Activated CD4-positive, alpha-beta T cell treated with anti-CD3 and anti-CD28 coated beads, Interleukin-2, amount 10 ng/mL, durations not matched to agents 24 days and 14 days (primary cell): Measurements from ENCODE around the gene PUS3. TPM values are rescaled to one million over a fixed set of nuclear protein-coding genes. Genes with fewer than 3 reads are reported as not detected.
A peak's percentile ranks its signal among the peaks of the same experiment; 100 is the strongest.

Source experiments
- DNase-seq: peaks from one replicate; pipeline ENCODE4 v3.0.0; 2022
- H3K27ac Mint-ChIP-seq: one replicate; pipeline ENCODE4 v1.8.0; 2022; ENCODE audit warnings: mild to moderate bottlenecking, mixed read lengths
- H3K27me3 Mint-ChIP-seq: one replicate; pipeline ENCODE4 v1.8.0; 2022; ENCODE audit warnings: mixed read lengths
- H3K36me3 Mint-ChIP-seq: one replicate; pipeline ENCODE4 v1.8.0; 2022; ENCODE audit warnings: low read depth, mild to moderate bottlenecking, mixed read lengths
- H3K4me1 Mint-ChIP-seq: one replicate; pipeline ENCODE4 v1.8.0; 2021; ENCODE audit warnings: mixed read lengths
- H3K4me3 Mint-ChIP-seq: one replicate; pipeline ENCODE4 v1.8.0; 2022; ENCODE audit warnings: mild to moderate bottlenecking, moderate library complexity, mixed read lengths
- H3K9me3 Mint-ChIP-seq: one replicate; pipeline ENCODE4 v1.8.0; 2021; ENCODE audit warnings: mixed read lengths
- intact Hi-C: fragments of 100-400 bp; cut with micrococcal nuclease; formaldehyde crosslinking; loops from one replicate; pipeline ENCODE4 v1.15.1; 2023
- total RNA-seq: library from RNA; stranded (reverse); gene quantifications from 2 replicates; pipeline ENCODE4 v1.2.3, GENCODE V29; 2022

The PUS3 gene
- total RNA-seq, 1 donor from 2014 or later = 18.0 TPM

DNA sequence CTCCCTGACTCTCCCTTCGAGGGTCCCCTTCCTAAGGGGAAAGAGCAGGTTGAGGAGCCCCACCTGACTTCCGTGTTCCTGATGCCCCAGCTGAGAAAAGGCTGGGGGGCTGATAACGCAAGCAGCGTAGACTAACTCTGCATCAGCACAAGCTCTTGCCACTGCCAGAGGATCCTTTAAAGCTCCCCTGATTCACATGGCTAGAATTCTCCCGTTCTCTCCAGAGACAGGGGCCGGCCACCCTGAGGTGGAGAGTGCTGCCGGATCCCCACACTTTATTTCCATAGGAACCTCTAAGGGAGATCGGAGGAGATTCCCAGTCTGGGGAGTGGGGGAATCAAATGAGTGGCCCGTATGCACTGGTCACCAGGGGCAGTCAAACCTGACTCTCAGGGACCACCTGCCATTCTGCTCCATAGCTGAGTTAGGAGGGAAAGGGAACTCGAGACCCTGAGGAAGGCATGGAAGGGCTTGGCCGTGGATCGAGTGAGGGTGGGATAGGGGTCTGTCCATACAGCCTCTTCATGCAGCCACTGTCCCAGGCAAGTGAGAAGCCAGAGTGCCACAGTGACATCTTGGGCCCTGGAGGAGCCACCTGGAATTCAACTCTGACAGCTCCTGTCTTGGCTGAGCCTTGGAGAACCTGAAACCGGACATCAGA, 41.5 kb upstream of the PUS3 start:
- H3K9me3 Mint-ChIP-seq = no peaks in the 10 kb centered on the region
- no peak overlapping the region for H3K4me3 Mint-ChIP-seq
- peaks cover 1% of the 10 kb centered on the region for H3K4me1 Mint-ChIP-seq
- no peak overlapping the region for H3K27ac Mint-ChIP-seq
- no peak for DNase-seq
- intact Hi-C loops = loop anchor here (5.0 kb wide), 1 partner anchor 248 kb away; no protein-coding TSS in a partner anchor
- H3K27me3 Mint-ChIP-seq = no peaks in the 10 kb centered on the region
- no peaks in the 10 kb centered on the region for H3K36me3 Mint-ChIP-seq

DNA sequence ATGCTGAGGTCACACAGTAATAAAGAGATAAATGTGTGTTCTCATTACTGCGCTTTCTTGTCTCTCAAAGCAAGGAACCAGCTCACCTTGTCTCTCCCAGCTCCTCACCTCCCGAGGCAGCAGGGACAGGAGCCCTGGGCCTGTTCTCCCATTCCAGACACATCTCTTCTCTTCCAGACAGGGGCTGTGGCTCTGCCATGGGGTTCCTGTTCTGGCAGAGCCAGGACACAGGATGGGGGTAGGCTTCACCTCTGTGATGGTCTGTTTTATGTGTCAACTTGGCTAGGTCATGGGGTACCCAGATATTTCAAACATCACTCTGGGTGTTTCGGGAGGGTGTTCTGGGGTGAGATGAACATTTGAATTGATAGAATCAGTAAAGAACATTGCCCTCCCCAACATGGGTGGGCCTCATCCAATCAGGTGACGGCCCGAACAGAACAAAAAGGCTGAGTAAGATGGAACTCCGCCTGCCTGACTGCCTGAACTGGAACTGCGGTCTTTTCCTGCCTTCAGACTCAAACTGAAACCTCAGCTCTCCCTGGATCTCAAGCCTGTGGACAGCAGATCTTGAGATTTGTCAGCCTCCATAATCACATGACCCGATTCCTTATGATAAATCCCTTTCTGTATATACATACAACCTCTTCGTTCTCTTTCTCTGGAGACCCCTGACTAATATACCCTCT, 40.8 kb upstream of the PUS3 start:
- H3K36me3 Mint-ChIP-seq = no peaks in the 10 kb centered on the region

GRCh38 chr11:125942771-125943428, 39.9 kb upstream of the PUS3 start:
- intact Hi-C loops = loop anchor here (5.0 kb wide), 1 partner anchor 249 kb away; no protein-coding TSS in a partner anchor
- Mint-ChIP-seq H3K27ac (no peak overlapping the region), H3K36me3 (no peaks in the 10 kb centered on the region), H3K4me3 (no peak overlapping the region), H3K27me3 (no peaks in the 10 kb centered on the region), H3K9me3 (no peaks in the 10 kb centered on the region), H3K4me1 (peaks cover 7% of the 10 kb centered on the region)
- no peak for DNase-seq

More for the DNA sequence above, 40.8 kb upstream of the PUS3 start:
- H3K9me3 Mint-ChIP-seq = no peaks in the 10 kb centered on the region
- no peaks in the 10 kb centered on the region for H3K27me3 Mint-ChIP-seq
- no peak overlapping the region for H3K27ac Mint-ChIP-seq
- H3K4me1 Mint-ChIP-seq = peaks cover 1% of the 10 kb centered on the region
- DNase-seq = no peak
- intact Hi-C loops = loop anchor here (5.0 kb wide), 1 partner anchor 248 kb away; no protein-coding TSS in a partner anchor
- H3K4me3 Mint-ChIP-seq = no peak overlapping the region

DNA sequence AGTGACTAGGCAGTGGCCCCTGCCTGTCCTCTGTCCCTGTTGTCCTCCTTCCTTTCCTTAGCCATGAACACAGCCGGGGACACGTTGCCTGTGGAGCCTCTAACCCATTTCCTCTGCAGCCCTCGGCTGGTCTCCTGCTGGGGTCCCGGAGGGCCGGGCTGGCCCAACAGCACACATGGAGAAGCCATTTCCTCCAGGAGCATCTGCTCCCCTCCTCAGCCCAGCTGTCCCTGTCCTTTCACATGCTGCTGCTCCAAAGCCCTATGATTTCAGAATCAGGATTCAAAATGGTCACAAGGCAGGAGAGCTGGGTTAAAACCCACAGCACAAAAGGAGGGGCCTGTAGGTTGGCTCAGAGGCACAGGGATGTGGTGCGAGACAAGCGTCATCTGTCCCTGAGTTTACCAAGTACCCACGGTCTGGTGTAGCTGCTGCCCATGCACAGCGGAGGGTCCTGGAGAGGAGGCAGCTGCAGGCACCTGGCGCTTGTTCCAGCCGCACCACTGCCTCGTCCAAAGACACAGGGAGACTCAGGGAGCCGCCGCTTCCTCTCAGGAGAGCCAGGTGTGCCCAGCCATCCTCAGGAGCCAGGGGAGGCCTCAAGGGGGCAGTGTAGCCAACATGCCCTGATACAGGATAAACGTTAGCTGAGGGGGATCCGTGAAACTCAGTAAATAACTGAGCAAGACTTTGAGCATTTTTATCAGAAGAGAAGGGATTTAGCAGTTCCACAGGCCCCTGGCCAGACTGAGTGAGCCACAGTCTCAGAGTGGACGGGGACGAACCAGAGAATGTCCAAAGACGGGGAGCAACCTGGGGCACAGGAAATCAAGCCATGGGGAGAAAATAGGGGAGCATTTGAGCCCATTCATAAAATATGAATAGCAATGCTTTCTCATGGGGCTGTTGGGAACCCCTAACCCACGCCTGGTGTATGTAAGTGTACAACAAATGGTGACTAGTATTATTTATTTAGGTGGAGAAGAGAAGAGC, 38.9 kb upstream of the PUS3 start:
- intact Hi-C loops = loop anchor here (5.0 kb wide), 1 partner anchor 250 kb away; no protein-coding TSS in a partner anchor
- peak; percentile 83 for DNase-seq
- Mint-ChIP-seq H3K36me3 (no peaks in the 10 kb centered on the region), H3K4me1 (peaks cover 7% of the 10 kb centered on the region), H3K4me3 (no peak overlapping the region), H3K27ac (no peak overlapping the region), H3K27me3 (no peaks in the 10 kb centered on the region), H3K9me3 (no peaks in the 10 kb centered on the region)

GRCh38 chr11:125941267-125941618, 38.2 kb upstream of the PUS3 start:
- DNase-seq = no peak
- Mint-ChIP-seq H3K27me3 (no peaks in the 10 kb centered on the region), H3K36me3 (no peaks in the 10 kb centered on the region), H3K27ac (no peak overlapping the region), H3K4me3 (no peak overlapping the region), H3K9me3 (no peaks in the 10 kb centered on the region), H3K4me1 (peaks cover 7% of the 10 kb centered on the region)
- intact Hi-C loops = loop anchor here (5.0 kb wide), 1 partner anchor 251 kb away; no protein-coding TSS in a partner anchor

DNA sequence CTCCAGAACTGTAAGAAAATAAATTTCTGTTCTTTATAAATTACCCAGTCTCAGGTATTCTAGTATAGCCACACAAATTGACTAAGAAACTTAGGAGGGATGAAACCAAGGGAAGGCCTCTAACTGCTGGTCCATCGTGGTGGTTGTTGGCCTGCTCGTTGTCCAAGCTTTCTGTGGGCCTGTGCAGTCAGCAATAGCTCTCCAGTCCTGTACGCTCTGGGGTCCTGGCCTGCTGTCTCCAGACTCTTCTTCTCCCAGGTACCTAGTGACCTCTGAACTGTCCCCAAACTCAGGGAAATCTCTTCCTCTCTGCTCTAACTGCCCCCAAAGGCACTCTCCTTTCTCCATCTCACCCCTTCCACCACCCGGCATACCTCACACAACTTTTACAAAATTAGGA, 37.1 kb upstream of the PUS3 start:
- Mint-ChIP-seq H3K4me3 (no peak overlapping the region), H3K27me3 (no peaks in the 10 kb centered on the region), H3K36me3 (no peaks in the 10 kb centered on the region), H3K4me1 (peaks cover 7% of the 10 kb centered on the region), H3K27ac (no peak overlapping the region), H3K9me3 (no peaks in the 10 kb centered on the region)
- intact Hi-C loops = loop anchor here (5.0 kb wide), 1 partner anchor 252 kb away; no protein-coding TSS in a partner anchor
- DNase-seq = no peak

DNA sequence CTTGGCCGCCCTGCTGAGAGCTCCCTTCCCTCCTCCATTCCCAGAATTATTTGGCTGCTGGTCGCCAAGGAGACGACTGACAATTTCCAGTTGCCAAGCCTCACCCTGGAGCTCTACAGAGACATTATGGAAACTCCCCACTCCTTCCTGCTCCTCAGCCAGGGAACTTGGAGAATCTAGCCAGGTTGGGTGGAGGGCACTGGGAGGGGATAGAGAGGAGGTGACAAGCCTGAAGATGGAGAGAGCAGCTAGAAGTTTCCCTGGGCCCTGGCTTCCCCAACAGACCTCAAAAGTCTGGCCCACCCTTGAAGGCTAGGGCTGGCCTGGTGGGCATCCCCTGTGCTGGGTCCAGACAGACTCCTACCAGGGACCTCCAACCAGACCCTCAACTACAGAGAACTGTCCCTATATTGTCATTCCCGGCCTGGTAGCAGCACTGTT, 36.1 kb upstream of the PUS3 start:
- Mint-ChIP-seq H3K4me1 (peaks cover 7% of the 10 kb centered on the region), H3K36me3 (no peaks in the 10 kb centered on the region), H3K27me3 (no peaks in the 10 kb centered on the region), H3K9me3 (no peaks in the 10 kb centered on the region), H3K27ac (no peak overlapping the region), H3K4me3 (no peak overlapping the region)
- intact Hi-C loops = no loop called here
- no peak for DNase-seq

DNA sequence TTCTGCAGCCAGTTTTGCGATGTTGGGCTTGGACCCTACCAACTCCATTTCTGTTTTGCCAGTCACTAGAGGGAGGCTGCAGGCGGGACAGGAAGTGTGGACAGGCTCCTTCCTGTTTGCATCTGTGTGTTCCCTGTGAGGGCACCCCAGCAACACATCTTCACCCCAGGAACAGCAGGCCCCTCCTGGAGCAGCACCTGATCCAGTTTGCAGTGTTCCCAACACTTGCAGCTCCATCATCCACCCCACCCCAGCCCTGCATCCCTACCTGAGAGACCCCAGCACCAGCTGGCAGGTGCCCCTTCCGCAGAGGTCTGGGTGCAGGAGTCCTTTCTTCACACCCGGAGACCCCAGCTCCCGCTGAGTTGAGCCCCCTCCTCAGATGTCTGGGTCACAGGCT, 35.4 kb upstream of the PUS3 start:
- H3K27me3 Mint-ChIP-seq = no peaks in the 10 kb centered on the region
- intact Hi-C loops = no loop called here
- peaks cover 7% of the 10 kb centered on the region for H3K4me1 Mint-ChIP-seq
- no peaks in the 10 kb centered on the region for H3K9me3 Mint-ChIP-seq
- H3K36me3 Mint-ChIP-seq = no peaks in the 10 kb centered on the region
- no peak overlapping the region for H3K4me3 Mint-ChIP-seq
- no peak for DNase-seq
- H3K27ac Mint-ChIP-seq = no peak overlapping the region

DNA sequence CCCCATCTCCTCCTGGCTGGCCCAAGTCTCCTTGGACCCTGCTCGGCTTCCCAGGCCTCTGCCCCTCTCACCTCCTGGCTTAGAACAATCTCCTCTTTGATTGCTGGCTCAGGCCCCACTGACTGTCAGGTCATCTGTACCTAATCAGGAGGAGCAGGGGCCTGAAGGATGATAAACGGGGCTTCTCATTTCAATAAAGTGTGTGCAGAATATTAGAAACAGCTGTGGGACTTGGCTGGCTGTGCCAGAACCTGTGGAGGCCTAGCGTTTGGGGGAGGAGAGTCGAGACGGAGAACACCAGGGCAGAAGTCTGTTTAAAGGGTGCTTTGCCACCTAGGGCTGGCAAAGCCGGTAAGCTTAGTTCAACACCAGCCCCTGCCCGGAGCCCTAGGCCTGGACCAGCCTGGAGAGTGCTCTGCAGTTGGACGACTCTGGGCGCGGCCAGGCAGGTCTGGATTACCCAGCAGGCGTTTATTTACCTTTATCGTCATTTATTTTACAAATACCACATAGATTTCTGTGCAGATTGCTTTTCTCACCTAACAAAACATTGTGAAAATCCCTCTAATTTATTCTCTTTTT, 32.7 kb upstream of the PUS3 start:
- no peaks in the 10 kb centered on the region for H3K36me3 Mint-ChIP-seq
- H3K4me3 Mint-ChIP-seq = no peak overlapping the region
- peaks cover 2% of the 10 kb centered on the region for H3K27me3 Mint-ChIP-seq
- H3K27ac Mint-ChIP-seq = no peak overlapping the region
- H3K9me3 Mint-ChIP-seq = no peaks in the 10 kb centered on the region
- H3K4me1 Mint-ChIP-seq = peaks cover 6% of the 10 kb centered on the region
- DNase-seq = no peak
- intact Hi-C loops = no loop called here

DNA sequence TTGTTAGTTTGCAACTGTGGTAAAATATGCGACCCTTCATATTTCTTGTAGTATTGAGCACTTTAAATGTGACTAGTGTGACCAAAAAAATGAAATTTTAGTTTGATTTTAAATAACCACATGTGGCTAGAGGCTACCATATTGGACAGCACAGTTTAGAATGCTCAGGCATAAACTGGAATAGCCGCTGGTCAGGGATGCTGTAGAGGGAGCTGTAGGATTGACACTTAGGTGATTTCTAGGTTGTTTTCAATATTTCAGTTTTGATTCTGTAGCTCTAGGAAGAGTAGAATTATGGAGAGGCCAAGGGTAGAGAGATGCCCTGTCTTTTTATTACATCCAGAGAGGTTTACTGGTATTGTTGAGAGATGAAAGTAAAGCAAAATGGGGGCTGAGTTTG, 32.0 kb upstream of the PUS3 start:
- no peak for DNase-seq
- Mint-ChIP-seq H3K4me3 (no peak overlapping the region), H3K27me3 (peaks cover 2% of the 10 kb centered on the region), H3K4me1 (peaks cover 6% of the 10 kb centered on the region), H3K9me3 (no peaks in the 10 kb centered on the region), H3K27ac (no peak overlapping the region), H3K36me3 (no peaks in the 10 kb centered on the region)
- intact Hi-C loops = no loop called here

DNA sequence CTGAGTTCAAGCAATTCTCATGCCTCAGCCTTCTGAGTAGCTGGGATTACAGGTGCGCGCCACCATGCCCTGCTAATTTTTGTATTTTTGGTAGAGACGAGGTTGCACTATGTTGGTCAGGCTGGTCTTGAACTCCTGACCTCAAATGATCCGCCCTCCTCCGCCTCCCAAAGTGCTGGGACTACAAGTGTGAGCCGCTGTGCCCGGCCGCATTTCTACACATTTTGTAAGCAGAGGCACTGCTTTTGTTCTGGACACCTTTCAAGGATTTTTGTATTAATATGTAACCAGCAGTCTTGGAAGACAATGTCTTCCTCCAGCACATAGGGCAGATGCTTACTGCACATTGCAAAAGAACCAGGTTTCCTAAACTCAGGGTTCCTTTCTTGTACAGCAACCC, 31.5 kb upstream of the PUS3 start:
- H3K36me3 Mint-ChIP-seq = no peaks in the 10 kb centered on the region
- no peak for DNase-seq
- intact Hi-C loops = no loop called here
- H3K4me1 Mint-ChIP-seq = peaks cover 6% of the 10 kb centered on the region
- H3K27ac Mint-ChIP-seq = no peak overlapping the region
- peaks cover 7% of the 10 kb centered on the region for H3K27me3 Mint-ChIP-seq
- H3K4me3 Mint-ChIP-seq = no peak overlapping the region
- H3K9me3 Mint-ChIP-seq = no peaks in the 10 kb centered on the region

DNA sequence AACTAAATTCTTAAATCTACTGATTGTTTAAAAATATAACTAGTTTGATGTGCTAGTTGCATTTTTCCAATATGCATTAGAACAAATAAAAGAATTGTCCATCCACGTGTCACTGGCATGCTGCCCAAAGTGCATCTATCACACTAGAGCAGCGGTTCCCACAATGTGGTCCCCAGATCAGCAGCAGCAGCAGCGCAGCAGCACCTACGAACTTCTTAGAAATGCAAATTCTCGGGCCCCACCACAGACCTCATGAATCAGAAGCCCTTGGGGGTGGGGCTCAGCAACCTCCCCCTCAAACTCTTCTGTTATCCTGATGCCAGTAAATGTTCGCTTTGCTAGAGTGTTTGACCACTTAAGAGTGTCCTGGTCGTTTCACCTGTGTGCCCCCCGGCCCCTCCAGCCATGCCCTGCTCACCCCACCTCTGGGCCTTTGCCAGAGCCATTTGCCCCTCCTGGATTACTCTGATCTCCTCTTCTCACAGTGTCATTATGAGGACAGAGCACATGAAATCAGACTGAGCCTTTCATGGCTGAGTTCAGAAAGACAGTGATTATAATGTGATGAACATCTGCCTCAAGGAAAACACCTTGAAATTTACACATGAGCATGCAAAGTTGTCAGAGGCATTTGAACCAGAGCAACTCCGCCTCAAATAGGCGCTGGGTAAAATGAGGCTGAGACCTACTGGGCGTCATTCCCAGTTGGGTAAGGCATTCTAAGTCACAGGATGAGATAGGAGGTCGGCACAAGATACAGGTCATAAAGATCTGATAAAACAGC, 30.2 kb upstream of the PUS3 start:
- H3K9me3 Mint-ChIP-seq = no peaks in the 10 kb centered on the region
- H3K36me3 Mint-ChIP-seq = no peaks in the 10 kb centered on the region
- H3K27me3 Mint-ChIP-seq = peaks cover 13% of the 10 kb centered on the region
- peaks cover 3% of the 10 kb centered on the region for H3K4me1 Mint-ChIP-seq
- no peak overlapping the region for H3K4me3 Mint-ChIP-seq
- intact Hi-C loops = no loop called here
- no peak for DNase-seq
- H3K27ac Mint-ChIP-seq = no peak overlapping the region
